Gastrocnemius medialis (tissue), 4 donors: ENCODE results near the gene RTTN.

Experiments
- CTCF ChIP-seq, 5 experiments: fragments of 450-650 bp in 3 of 5; fragments of 200-600 bp in 2 of 5; sonication (generic) in 2 of 5; IDR thresholded peaks in 4 of 5; conservative IDR thresholded peaks in 1 of 5; 1 replicate in 4 of 5; 2 replicates in 1 of 5; pipeline ENCODE4 v1.5.1; 2016 to 2019; ENCODE audit warnings: antibody characterized with exemption in 5 of 5, mild to moderate bottlenecking in 3 of 5, moderate library complexity in 3 of 5
- POLR2A ChIP-seq, 2 donors: fragments of 450-650 bp; IDR thresholded peaks; one replicate each; pipeline ENCODE4 v1.6.1; 2017; ENCODE audit warnings: antibody characterized with exemption in 2 of 2, mild to moderate bottlenecking in 2 of 2, moderate library complexity in 2 of 2

- TF ChIP-seq CTCF (IDR thresholded peaks at IDR 0.05 in 4 of 5, conservative IDR thresholded peaks at IDR 0.05 in 1 of 5) (no peak), POLR2A (IDR thresholded peaks at IDR 0.05) (no peak)
These were observed 15.1 kb upstream of the RTTN start for GRCh38 chr18:70220628-70221027.
